Colonic mucosa (tissue), 4 donors: ENCODE measurements around the gene COL4A2. TPM values are rescaled to one million over a fixed set of nuclear protein-coding genes. Genes with fewer than 3 reads are reported as not detected.

ENCODE experiments used
- DNase-seq: peaks from one replicate; pipeline ENCODE4 v3.0.0-alpha.2; 2020
- H3K27ac ChIP-seq: fragments of 200-600 bp; one replicate; pipeline ENCODE4 v1.8.0; 2021
- H3K27me3 ChIP-seq: fragments of 200-600 bp; one replicate; pipeline ENCODE4 v1.8.0; 2021
- H3K36me3 ChIP-seq: fragments of 200-600 bp; one replicate; pipeline ENCODE4 v1.8.0; 2021
- H3K4me1 ChIP-seq: fragments of 200-600 bp; one replicate; pipeline ENCODE4 v1.8.0; 2021; ENCODE audit warnings: mild to moderate bottlenecking
- H3K4me3 ChIP-seq: fragments of 200-600 bp; one replicate; pipeline ENCODE4 v1.8.0; 2021
- H3K9ac ChIP-seq, 2 donors: one replicate each; pipeline ENCODE4 v1.7.0; 2013; ENCODE audit warnings: control low read depth in 2 of 2, low read depth in 2 of 2, low read length in 2 of 2
- H3K9me3 ChIP-seq: fragments of 200-600 bp; one replicate; pipeline ENCODE4 v1.8.0; 2021
- intact Hi-C: fragments of 100-400 bp; cut with DNase I; formaldehyde crosslinking; loops from one replicate; pipeline ENCODE4 v1.14.1; 2022
- total RNA-seq, 2 donors: library from RNA; stranded (reverse); fragmentation: NEBNext Ultra II Directional in 1 of 2; extraction: Animal tissue kit (Norgen Biotek cat#: 25700) in 1 of 2; gene quantifications; one replicate each; pipeline ENCODE4 v1.2.1, GENCODE V29; 2021
- TF ChIP-seq, protein P1 (sequence below): fragments of 200-600 bp; IDR thresholded peaks from one replicate; pipeline ENCODE4 v1.8.0; 2022; ENCODE audit warnings: antibody characterized with exemption, mild to moderate bottlenecking
- donor health status: healthy.
- donor health status: DM: no; HTN: no; CAD: no.
- donor health status: DM: no; HTN: no; CAD: no.

The COL4A2 gene
- total RNA-seq, 2 donors from 2014 or later: 61.1 to 111 TPM

- TF ChIP-seq, protein P1, sequence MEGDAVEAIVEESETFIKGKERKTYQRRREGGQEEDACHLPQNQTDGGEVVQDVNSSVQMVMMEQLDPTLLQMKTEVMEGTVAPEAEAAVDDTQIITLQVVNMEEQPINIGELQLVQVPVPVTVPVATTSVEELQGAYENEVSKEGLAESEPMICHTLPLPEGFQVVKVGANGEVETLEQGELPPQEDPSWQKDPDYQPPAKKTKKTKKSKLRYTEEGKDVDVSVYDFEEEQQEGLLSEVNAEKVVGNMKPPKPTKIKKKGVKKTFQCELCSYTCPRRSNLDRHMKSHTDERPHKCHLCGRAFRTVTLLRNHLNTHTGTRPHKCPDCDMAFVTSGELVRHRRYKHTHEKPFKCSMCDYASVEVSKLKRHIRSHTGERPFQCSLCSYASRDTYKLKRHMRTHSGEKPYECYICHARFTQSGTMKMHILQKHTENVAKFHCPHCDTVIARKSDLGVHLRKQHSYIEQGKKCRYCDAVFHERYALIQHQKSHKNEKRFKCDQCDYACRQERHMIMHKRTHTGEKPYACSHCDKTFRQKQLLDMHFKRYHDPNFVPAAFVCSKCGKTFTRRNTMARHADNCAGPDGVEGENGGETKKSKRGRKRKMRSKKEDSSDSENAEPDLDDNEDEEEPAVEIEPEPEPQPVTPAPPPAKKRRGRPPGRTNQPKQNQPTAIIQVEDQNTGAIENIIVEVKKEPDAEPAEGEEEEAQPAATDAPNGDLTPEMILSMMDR: no peak
- Histone ChIP-seq H3K36me3 (no peaks in the 10 kb centered on the region), H3K9ac (no peak overlapping the region), H3K4me3 (no peak overlapping the region), H3K4me1 (no peaks in the 10 kb centered on the region), H3K27me3 (no peaks in the 10 kb centered on the region), H3K9me3 (no peaks in the 10 kb centered on the region), H3K27ac (no peak overlapping the region)
- no peak for DNase-seq
- intact Hi-C loops: no loop called here
These were observed 183.1 kb downstream of the COL4A2 start for GRCh38 chr13:110490009-110490770.

DNA sequence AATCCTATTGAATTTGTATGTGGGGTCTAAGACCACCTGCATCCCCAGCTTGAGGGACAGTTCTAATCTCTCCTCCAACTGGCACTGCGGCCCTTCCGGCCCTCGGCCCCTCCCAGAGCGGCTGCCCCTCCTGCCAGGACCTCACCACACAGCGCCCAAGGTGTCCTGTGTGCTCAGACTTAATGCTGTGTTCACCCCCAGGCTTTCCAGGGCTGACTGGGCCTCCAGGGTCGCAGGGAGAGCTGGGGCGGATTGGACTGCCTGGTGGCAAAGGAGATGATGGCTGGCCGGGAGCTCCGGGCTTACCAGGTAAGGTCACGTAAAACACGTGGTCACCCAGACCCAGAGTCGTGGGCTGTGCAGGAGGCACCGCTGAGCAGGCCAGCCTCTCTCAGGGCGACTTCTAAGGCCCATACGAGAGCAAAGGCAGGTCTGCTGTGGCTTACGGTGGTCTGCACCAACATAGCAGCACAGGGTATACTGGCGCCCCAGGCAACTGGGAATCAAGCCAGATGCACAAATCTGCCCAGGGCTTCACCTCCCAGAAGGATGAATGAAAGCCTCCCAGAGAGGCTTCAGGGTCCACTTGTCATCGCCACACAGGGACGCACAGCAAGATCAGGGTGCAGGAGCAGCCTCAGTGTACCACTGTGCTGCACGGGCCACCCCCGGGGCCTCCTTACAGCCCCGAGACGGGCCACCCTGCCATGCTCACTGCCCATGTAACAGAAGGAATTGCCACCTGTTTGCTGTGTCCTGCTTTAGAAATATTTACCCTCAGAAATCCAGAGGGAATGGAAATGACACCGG is 185.0 kb downstream of the COL4A2 start:
- H3K27me3 ChIP-seq: no peaks in the 10 kb centered on the region
- TF ChIP-seq, protein P1: no peak
- H3K4me3 ChIP-seq: no peak overlapping the region
- no peak overlapping the region for H3K27ac ChIP-seq
- no peaks in the 10 kb centered on the region for H3K36me3 ChIP-seq
- no peaks in the 10 kb centered on the region for H3K4me1 ChIP-seq
- no peak overlapping the region for H3K9ac ChIP-seq
- intact Hi-C loops: no loop called here
- no peak for DNase-seq
- no peaks in the 10 kb centered on the region for H3K9me3 ChIP-seq

DNA sequence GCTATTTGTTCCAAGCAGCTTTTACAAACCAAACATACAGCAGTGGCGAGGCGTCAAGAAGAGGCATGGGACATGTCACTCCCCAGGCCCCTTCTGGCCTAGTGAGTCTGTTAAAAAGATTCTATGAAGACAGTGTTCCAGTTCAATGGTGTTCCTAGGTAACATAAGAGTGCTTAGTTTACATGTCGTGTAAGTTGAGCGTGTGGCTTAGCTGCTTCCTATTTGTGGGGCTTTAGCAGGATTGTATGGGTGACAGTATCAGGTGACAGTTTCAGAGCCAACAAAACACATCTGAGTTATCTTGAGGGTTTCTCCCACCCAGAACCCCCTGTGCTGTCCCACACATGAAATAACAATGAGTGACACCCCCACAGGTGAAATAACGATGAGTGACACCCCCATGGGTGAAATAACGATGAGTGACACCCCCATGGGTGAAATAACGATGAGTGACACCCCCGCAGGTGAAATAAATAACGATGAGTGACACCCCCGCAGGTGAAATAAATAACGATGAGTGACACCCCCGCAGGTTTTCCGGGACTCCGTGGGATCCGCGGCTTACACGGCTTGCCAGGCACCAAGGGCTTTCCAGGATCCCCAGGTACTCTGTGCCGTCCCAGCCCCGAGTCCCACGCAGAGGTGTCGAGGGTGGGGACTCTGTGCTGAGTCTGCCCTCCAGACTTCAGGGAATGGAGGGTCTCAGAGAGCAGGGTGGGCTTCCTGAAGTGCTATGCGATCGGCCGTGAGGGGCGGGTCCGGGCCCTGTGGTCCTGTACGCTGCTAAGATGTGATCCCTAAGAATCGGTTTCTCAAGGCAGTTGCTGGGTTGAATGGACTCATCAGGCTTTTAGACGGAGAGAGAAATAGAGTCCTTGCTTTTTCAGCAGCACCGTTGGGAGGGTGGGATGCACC is 185.9 kb downstream of the COL4A2 start:
- H3K9ac ChIP-seq: no peak overlapping the region
- H3K27ac ChIP-seq: no peak overlapping the region
- TF ChIP-seq, protein P1: no peak
- H3K4me3 ChIP-seq: no peak overlapping the region
- intact Hi-C loops: no loop called here
- no peaks in the 10 kb centered on the region for H3K9me3 ChIP-seq
- H3K4me1 ChIP-seq: no peaks in the 10 kb centered on the region
- no peaks in the 10 kb centered on the region for H3K27me3 ChIP-seq
- no peaks in the 10 kb centered on the region for H3K36me3 ChIP-seq
- no peak for DNase-seq

GRCh38 chr13:110493613-110494012 is 186.5 kb downstream of the COL4A2 start:
- no peak for DNase-seq
- H3K9me3 ChIP-seq: no peaks in the 10 kb centered on the region
- no peaks in the 10 kb centered on the region for H3K4me1 ChIP-seq
- no peak overlapping the region for H3K4me3 ChIP-seq
- no peaks in the 10 kb centered on the region for H3K27me3 ChIP-seq
- H3K27ac ChIP-seq: no peak overlapping the region
- H3K9ac ChIP-seq: no peak overlapping the region
- H3K36me3 ChIP-seq: no peaks in the 10 kb centered on the region
- intact Hi-C loops: no loop called here
- TF ChIP-seq, protein P1: no peak

DNA sequence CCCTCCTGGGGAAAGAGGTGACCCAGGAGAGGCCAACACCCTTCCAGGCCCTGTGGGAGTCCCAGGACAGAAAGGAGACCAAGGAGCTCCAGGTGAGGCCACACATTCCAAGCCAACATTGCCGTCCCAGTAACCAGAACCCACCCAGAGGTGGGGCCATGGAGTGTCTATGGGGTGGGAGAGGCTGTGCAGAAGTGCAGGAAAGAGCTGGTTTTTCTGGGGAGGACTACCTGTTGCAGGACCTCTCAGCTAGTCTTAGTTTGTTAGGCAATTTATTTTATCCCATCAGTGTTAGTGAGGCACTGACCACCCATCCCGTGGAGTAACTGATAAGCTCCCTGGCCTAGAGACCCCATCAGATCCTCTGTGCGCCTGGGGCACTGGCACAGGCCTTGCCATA is 188.3 kb downstream of the COL4A2 start:
- H3K9me3 ChIP-seq: no peaks in the 10 kb centered on the region
- TF ChIP-seq, protein P1: no peak
- intact Hi-C loops: no loop called here
- no peaks in the 10 kb centered on the region for H3K4me1 ChIP-seq
- no peak for DNase-seq
- H3K36me3 ChIP-seq: no peaks in the 10 kb centered on the region
- no peaks in the 10 kb centered on the region for H3K27me3 ChIP-seq
- no peak overlapping the region for H3K27ac ChIP-seq
- H3K4me3 ChIP-seq: no peak overlapping the region
- H3K9ac ChIP-seq: no peak overlapping the region
